Esophagus muscularis mucosa (tissue), 4 donors: ENCODE results near the gene PGAP3. TPM values are rescaled to one million over a fixed set of nuclear protein-coding genes. Genes with fewer than 3 reads are reported as not detected.
"Not testable (repeated sequence)": the region's sequence is repeated elsewhere in the genome, so short reads cannot be mapped to it uniquely, and the experiment has no call there.

Experiments
- DNase-seq: peaks from one replicate; pipeline ENCODE4 v3.0.0-alpha.2; 2017; ENCODE audit errors: extremely low spot score
- H3K27ac ChIP-seq, 4 donors: fragments of 200-600 bp; sonication (generic); replicated peaks in 1 of 4; 1 replicate in 3 of 4; 2 replicates in 1 of 4; pipeline ENCODE4 v1.5.1; 2016 to 2019; ENCODE audit warnings: mild to moderate bottlenecking in 1 of 4
- H3K27me3 ChIP-seq, 4 donors: fragments of 200-600 bp; sonication (generic); one replicate each; pipeline versions ENCODE4 v1.5.1 to v1.6.0; 2016 to 2019
- H3K36me3 ChIP-seq, 4 donors: fragments of 200-600 bp; sonication (generic); one replicate each; pipeline ENCODE4 v1.5.1; 2016 to 2019
- H3K4me1 ChIP-seq, 4 donors: fragments of 200-600 bp; sonication (generic); one replicate each; pipeline ENCODE4 v1.5.1; 2016 to 2019
- H3K4me3 ChIP-seq, 4 donors: fragments of 200-600 bp; sonication (generic); 1 replicate in 2 of 4; 2 replicates in 2 of 4; pipeline ENCODE4 v1.5.1; 2016 to 2019; ENCODE audit warnings: mild to moderate bottlenecking in 4 of 4, moderate library complexity in 1 of 4
- H3K9me3 ChIP-seq, 4 donors: fragments of 200-600 bp; sonication (generic); 1 replicate in 3 of 4; 2 replicates in 1 of 4; pipeline ENCODE4 v1.5.1; 2016 to 2019
- CTCF ChIP-seq, 3 experiments: fragments of 200-600 bp in 2 of 3; fragments of 450-650 bp in 1 of 3; sonication (generic) in 2 of 3; IDR thresholded peaks; one replicate each; pipeline ENCODE4 v1.5.1; 2017 to 2019; ENCODE audit warnings: antibody characterized with exemption in 3 of 3, mild to moderate bottlenecking in 2 of 3, moderate library complexity in 1 of 3
- EP300 ChIP-seq: sonication (generic); formaldehyde crosslinking; IDR thresholded peaks from one replicate; pipeline ENCODE4 v1.6.1; 2017; ENCODE audit warnings: antibody characterized with exemption
- POLR2A ChIP-seq: fragments of 450-650 bp; IDR thresholded peaks from one replicate; pipeline ENCODE4 v1.6.1; 2017; ENCODE audit warnings: antibody characterized with exemption, moderate library complexity, mild to moderate bottlenecking, low read depth
- POLR2AphosphoS5 ChIP-seq, 2 donors: sonication (generic); formaldehyde crosslinking; IDR thresholded peaks; one replicate each; pipeline ENCODE4 v1.6.1; 2017; ENCODE audit warnings: antibody characterized with exemption in 2 of 2
- WGBS: methylation state at CpG from one replicate; pipeline ENCODE4 v1.1.5; 2018; 5-methylcytosine and 5-hydroxymethylcytosine counted together
- intact Hi-C: fragments of 100-400 bp; cut with DNase I; formaldehyde crosslinking; loops from one replicate; pipeline ENCODE4 v1.15.1; 2023
- total RNA-seq, 4 donors: library from RNA; depleted of rRNA; stranded (reverse); fragments of >200 nt; gene quantifications; one replicate each; pipeline versions ENCODE4 v1.1.0 to v1.2.1, GENCODE V29; 2016

PGAP3 gene
- total RNA-seq, 4 donors from 2014 or later, result 6.2 to 9.4 (median 8.5) TPM

GRCh38 chr17:39726617-39727016 is 38.8 kb upstream of the PGAP3 start:
- intact Hi-C loops, result loop anchor here (5.0 kb wide), 3 partner anchors 39 to 104 kb away; partner anchors contain the start of genes PGAP3 and STARD3
- no peak overlapping the region for H3K27ac ChIP-seq
- H3K27me3 ChIP-seq, result no peaks in the 10 kb centered on the region
- peaks cover 10 to 71% (median 65%) of the 10 kb centered on the region in 4 donors for H3K36me3 ChIP-seq
- TF ChIP-seq POLR2AphosphoS5 (IDR thresholded peaks at IDR 0.05) (peak in 1 of 2 donors; percentile 9), POLR2A (no peak)
- H3K4me3 ChIP-seq, result no peak overlapping the region
- 85% methylated on average over 9 of the region's 9 CpGs for WGBS
- H3K4me1 ChIP-seq, result peaks cover 11 to 22% (median 16%) of the 10 kb centered on the region in 4 donors
- no peaks in the 10 kb centered on the region for H3K9me3 ChIP-seq
- no peak for DNase-seq

GRCh38 chr17:39725923-39726322 is 38.1 kb upstream of the PGAP3 start:
- not testable (repeated sequence) for H3K9me3 ChIP-seq, H3K4me3 ChIP-seq, DNase-seq, H3K27me3 ChIP-seq, H3K27ac ChIP-seq
- Histone ChIP-seq H3K36me3 (peaks cover 10 to 71% (median 67%) of the 10 kb centered on the region in 4 donors), H3K4me1 (peaks cover 11 to 22% (median 15%) of the 10 kb centered on the region in 4 donors)
- WGBS, result 96% methylated on average over 1 of the region's 1 CpG
- intact Hi-C loops, result loop anchor here (5.0 kb wide), 3 partner anchors 39 to 104 kb away; partner anchors contain the start of genes PGAP3 and STARD3

GRCh38 chr17:39724731-39725130 is 36.9 kb upstream of the PGAP3 start:
- 94% methylated on average over 12 of the region's 13 CpGs for WGBS
- intact Hi-C loops, result loop anchor here (5.0 kb wide), 3 partner anchors 37 to 102 kb away; partner anchors contain the start of genes PGAP3 and STARD3
- TF ChIP-seq CTCF (IDR thresholded peaks at IDR 0.05), result no peak
- no peak for TF ChIP-seq POLR2AphosphoS5 (IDR thresholded peaks at IDR 0.05)
- no peak for TF ChIP-seq POLR2A
- TF ChIP-seq EP300, result no peak

GRCh38 chr17:39722965-39723848 is 35.4 kb upstream of the PGAP3 start:
- peaks cover 0 to 5% (median 0%) of the 10 kb centered on the region in 4 donors for H3K4me1 ChIP-seq
- WGBS, result 85% methylated on average over 34 of the region's 34 CpGs
- no peak overlapping the region for H3K4me3 ChIP-seq
- peaks cover 9 to 91% (median 79%) of the 10 kb centered on the region in 4 donors for H3K36me3 ChIP-seq
- intact Hi-C loops, result no loop called here
- DNase-seq, result no peak
- no peak for TF ChIP-seq CTCF (IDR thresholded peaks at IDR 0.05)
- no peak for TF ChIP-seq POLR2A
- no peak for TF ChIP-seq EP300
- no peak for TF ChIP-seq POLR2AphosphoS5 (IDR thresholded peaks at IDR 0.05)
- no peaks in the 10 kb centered on the region for H3K27me3 ChIP-seq
- no peak overlapping the region for H3K27ac ChIP-seq
- no peaks in the 10 kb centered on the region for H3K9me3 ChIP-seq

More at GRCh38 chr17:39724731-39725130, 36.9 kb upstream of the PGAP3 start:
- no peak for DNase-seq
- Histone ChIP-seq H3K4me1 (peaks cover 5 to 18% (median 8%) of the 10 kb centered on the region in 4 donors), H3K9me3 (no peaks in the 10 kb centered on the region), H3K36me3 (peaks cover 10 to 82% (median 76%) of the 10 kb centered on the region in 4 donors), H3K27me3 (no peaks in the 10 kb centered on the region), H3K4me3 (no peak overlapping the region), H3K27ac (no peak overlapping the region)

GRCh38 chr17:39722104-39722503 is 34.2 kb upstream of the PGAP3 start:
- no peaks in the 10 kb centered on the region for H3K27me3 ChIP-seq
- DNase-seq, result no peak
- H3K27ac ChIP-seq, result no peak overlapping the region
- H3K4me1 ChIP-seq, result no peaks in the 10 kb centered on the region
- 90% methylated on average over 6 of the region's 6 CpGs for WGBS
- no peaks in the 10 kb centered on the region for H3K9me3 ChIP-seq
- TF ChIP-seq POLR2A, result no peak
- no peak overlapping the region for H3K4me3 ChIP-seq
- peaks cover 0 to 91% (median 79%) of the 10 kb centered on the region in 4 donors for H3K36me3 ChIP-seq
- intact Hi-C loops, result no loop called here
